Mesodermal cell (in vitro differentiated cells): Measurements from ENCODE around the gene B3GLCT. TPM values are rescaled to one million over a fixed set of nuclear protein-coding genes. Genes with fewer than 3 reads are reported as not detected.

ENCODE experiments used
- H3K27ac ChIP-seq: 2 replicates; pipeline ENCODE4 v1.7.0; 2013; ENCODE audit warnings: mild to moderate bottlenecking, low read depth, low read length, moderate library complexity; ENCODE audit not compliant: severe bottlenecking
- H3K36me3 ChIP-seq: 2 replicates; pipeline ENCODE4 v1.7.1; 2013; ENCODE audit warnings: mild to moderate bottlenecking, low read length, moderate library complexity; ENCODE audit not compliant: control insufficient read depth, insufficient read depth
- H3K4me1 ChIP-seq: one replicate; pipeline ENCODE4 v1.7.1; 2013; ENCODE audit warnings: mild to moderate bottlenecking, low read length; ENCODE audit not compliant: insufficient read depth, control insufficient read depth, poor library complexity, severe bottlenecking
- H3K4me3 ChIP-seq: 2 replicates; pipeline ENCODE4 v1.7.0; 2013; ENCODE audit warnings: low read length, control low read depth, mild to moderate bottlenecking; ENCODE audit not compliant: insufficient read depth, poor library complexity, severe bottlenecking; ENCODE audit errors: extremely low read depth
- H3K9me3 ChIP-seq: 2 replicates; pipeline ENCODE4 v1.7.1; 2013; ENCODE audit warnings: mild to moderate bottlenecking, low read length, moderate library complexity; ENCODE audit not compliant: control insufficient read depth
- WGBS, 2 experiments: methylation state at CpG; one replicate each; pipeline ENCODE4 v1.1.5; 2013; ENCODE audit warnings: missing lambda C conversion rate in 2 of 2; ENCODE audit not compliant: insufficient coverage in 2 of 2; 5-methylcytosine and 5-hydroxymethylcytosine counted together
- polyA plus RNA-seq, 2 experiments: library from polyadenylated mRNA; stranded (reverse); fragments of 50-300 nt; gene quantifications; one replicate each; pipeline ENCODE4 v1.2.3, GENCODE V29; 2013

Gene B3GLCT
- 10.9 TPM for polyA plus RNA-seq (2013, experiment 1 of 2)
- 10.6 TPM for polyA plus RNA-seq (2013, experiment 2 of 2)

- Histone ChIP-seq H3K36me3 (no peaks in the 10 kb centered on the region), H3K4me1 (peaks cover 4% of the 10 kb centered on the region), H3K4me3 (peak within 1 kb of the TSS; percentile 60), H3K27ac (peak within 1 kb of the TSS; percentile 94), H3K9me3 (no peaks in the 10 kb centered on the region)
- 0% methylated on average over 80 to 93 of the region's 126 CpGs for WGBS, 2 experiments
Measured at GRCh38 chr13:31199849-31200636, at the start of gene B3GLCT. Gene B3GLCT (plus strand): TSS chr13:31199975. CDS start chr13:31200085, 110 bp downstream.

DNA sequence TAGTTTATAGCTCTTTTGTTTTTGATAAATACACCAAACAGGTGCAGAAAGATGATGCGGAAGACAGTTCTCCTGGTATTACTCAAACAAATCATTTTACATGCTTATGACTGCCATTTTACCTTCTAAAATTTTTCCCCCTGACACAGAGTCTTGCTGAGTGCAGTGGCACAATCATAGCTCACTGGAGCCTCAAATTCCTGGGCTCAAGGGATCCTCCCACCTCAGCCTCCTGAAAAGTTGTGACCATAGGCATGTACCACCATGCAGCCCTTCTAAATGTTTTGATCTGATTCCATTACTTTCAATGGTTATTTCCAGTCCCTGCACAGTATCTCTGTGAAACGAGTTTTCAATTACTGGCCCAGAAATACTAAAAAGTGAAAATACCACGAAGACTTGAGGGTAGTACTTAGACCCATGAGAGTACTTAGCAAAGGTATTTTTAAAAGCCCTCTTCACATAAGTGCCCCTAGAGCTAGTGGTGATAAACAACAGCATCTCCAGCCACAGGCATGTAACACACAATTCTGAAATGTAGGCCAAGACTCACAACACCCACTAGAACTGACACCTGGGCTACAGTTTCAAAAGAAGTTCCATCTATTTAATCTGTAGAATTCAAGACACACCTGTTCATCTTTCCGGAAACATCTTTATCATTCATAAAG is 49.3 kb upstream of the B3GLCT start:
- Histone ChIP-seq H3K27ac (no peak overlapping the region), H3K36me3 (peaks cover 91% of the 10 kb centered on the region), H3K4me1 (no peaks in the 10 kb centered on the region), H3K4me3 (no peak overlapping the region), H3K9me3 (no peaks in the 10 kb centered on the region)
- 88 to 100% methylated on average over 2 to 3 of the region's 4 CpGs for WGBS, 2 experiments

GRCh38 chr13:31151837-31152236 is 47.9 kb upstream of the B3GLCT start:
- peaks cover 90% of the 10 kb centered on the region for H3K36me3 ChIP-seq
- H3K4me3 ChIP-seq, result no peak overlapping the region
- H3K4me1 ChIP-seq, result no peaks in the 10 kb centered on the region
- no peaks in the 10 kb centered on the region for H3K9me3 ChIP-seq
- WGBS, 2 experiments, result 93% methylated on average over 2 to 3 of the region's 3 CpGs
- no peak overlapping the region for H3K27ac ChIP-seq

DNA sequence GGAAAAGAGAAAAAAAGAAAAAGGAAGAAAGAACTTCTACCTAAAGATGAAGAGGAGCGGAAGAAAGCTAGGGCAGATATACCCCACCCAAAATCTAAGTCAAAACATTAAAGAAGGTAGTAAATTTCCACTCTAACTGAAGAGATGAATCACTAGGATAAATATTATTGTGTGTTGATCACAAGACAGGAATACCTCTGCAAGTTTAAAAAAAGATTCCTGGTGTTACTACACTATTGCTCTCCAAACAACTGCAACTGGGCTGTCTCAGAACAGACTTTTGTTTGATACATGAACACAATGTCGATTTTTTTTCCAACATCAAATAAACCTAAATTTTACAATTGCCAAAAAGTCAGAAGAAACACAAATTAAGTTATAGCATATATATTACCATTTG is 44.8 kb upstream of the B3GLCT start:
- peaks cover 76% of the 10 kb centered on the region for H3K36me3 ChIP-seq

DNA sequence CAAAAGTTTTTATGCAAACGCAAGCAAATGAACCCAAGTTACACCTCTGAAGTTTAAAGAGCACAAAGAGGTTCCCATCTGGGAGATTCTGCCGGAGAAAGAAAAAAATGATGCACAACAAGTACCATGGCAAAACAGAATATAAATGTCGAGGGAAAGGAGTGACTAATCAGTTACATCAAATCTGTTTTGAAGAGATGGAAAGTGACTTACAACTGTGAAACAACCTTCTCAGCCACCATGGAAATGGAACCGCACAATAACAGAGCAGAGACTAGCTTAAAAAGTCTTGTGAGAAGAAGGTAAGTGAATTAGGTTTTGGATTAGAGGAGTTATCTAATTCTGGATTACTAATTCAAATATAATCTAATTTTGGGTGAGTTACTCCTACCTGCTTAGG is 40.5 kb upstream of the B3GLCT start:
- H3K4me1 ChIP-seq, result peaks cover 8% of the 10 kb centered on the region
- H3K27ac ChIP-seq, result no peak overlapping the region
- 86 to 88% methylated on average over 1 to 2 of the region's 4 CpGs for WGBS, 2 experiments
- peaks cover 35% of the 10 kb centered on the region for H3K36me3 ChIP-seq
- no peaks in the 10 kb centered on the region for H3K9me3 ChIP-seq
- H3K4me3 ChIP-seq, result peak overlapping the region; percentile 98

More for the DNA sequence above, 44.8 kb upstream of the B3GLCT start:
- peaks cover 6% of the 10 kb centered on the region for H3K4me1 ChIP-seq
- no peak overlapping the region for H3K4me3 ChIP-seq
- WGBS, 2 experiments, result no CpG with 5 or more reads among the region's 2 CpGs
- no peaks in the 10 kb centered on the region for H3K9me3 ChIP-seq
- H3K27ac ChIP-seq, result no peak overlapping the region

GRCh38 chr13:31160857-31161556 is 38.8 kb upstream of the B3GLCT start:
- Histone ChIP-seq H3K4me1 (peaks cover 8% of the 10 kb centered on the region), H3K9me3 (no peaks in the 10 kb centered on the region), H3K36me3 (peaks cover 20% of the 10 kb centered on the region), H3K27ac (peak overlapping the region; percentile 92), H3K4me3 (peak overlapping the region; percentile 98)
- WGBS, 2 experiments, result 0% methylated on average over 39 to 47 of the region's 51 CpGs

- Histone ChIP-seq H3K4me3 (peak within 1 kb of the TSS; percentile 98), H3K27ac (peak within 1 kb of the TSS; percentile 92), H3K9me3 (no peaks in the 10 kb centered on the region), H3K4me1 (peaks cover 8% of the 10 kb centered on the region), H3K36me3 (peaks cover 15% of the 10 kb centered on the region)
- WGBS, 2 experiments, result 0% methylated on average over 51 to 53 of the region's 54 CpGs
Measured at GRCh38 chr13:31161557-31162150, 38.1 kb upstream of the B3GLCT start, which contains the start of gene HSPH1. Gene HSPH1 (minus strand): TSS chr13:31161904. CDS start chr13:31161582, 322 bp downstream.

GRCh38 chr13:31162151-31163008 is 37.4 kb upstream of the B3GLCT start:
- Histone ChIP-seq H3K4me3 (peak overlapping the region; percentile 98), H3K36me3 (peaks cover 13% of the 10 kb centered on the region), H3K4me1 (peaks cover 8% of the 10 kb centered on the region), H3K9me3 (no peaks in the 10 kb centered on the region), H3K27ac (peak overlapping the region; percentile 89)
- 5 to 10% methylated on average over 17 to 21 of the region's 34 CpGs for WGBS, 2 experiments

- Histone ChIP-seq H3K9me3 (no peaks in the 10 kb centered on the region), H3K36me3 (no peaks in the 10 kb centered on the region), H3K4me3 (no peak overlapping the region), H3K27ac (no peak overlapping the region), H3K4me1 (no peaks in the 10 kb centered on the region)
- WGBS, 2 experiments, result 88 to 90% methylated on average over 2 of the region's 3 CpGs
Measured at GRCh38 chr13:31166591-31166990, 33.2 kb upstream of the B3GLCT start.

DNA sequence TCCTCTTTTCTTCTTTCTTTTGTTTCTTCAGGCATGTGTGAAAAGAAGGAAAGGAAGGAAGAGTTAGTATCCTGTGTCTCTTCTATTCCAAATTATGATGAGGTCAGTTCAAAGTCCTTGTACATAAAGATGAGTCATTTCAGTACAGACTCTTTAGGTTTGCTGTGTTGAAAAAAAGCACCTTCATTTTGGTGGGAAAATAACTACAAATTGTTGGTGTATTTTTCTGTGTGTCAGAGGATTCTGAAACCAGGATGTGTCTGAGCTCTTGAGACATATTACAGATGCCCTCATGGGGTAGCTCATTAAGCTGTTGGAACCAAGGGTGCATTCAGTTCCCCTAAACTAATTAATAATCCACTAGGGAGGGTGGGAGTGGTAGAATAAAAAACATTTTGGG is 32.3 kb upstream of the B3GLCT start:
- Histone ChIP-seq H3K27ac (no peak overlapping the region), H3K4me1 (no peaks in the 10 kb centered on the region), H3K4me3 (no peak overlapping the region), H3K9me3 (no peaks in the 10 kb centered on the region), H3K36me3 (no peaks in the 10 kb centered on the region)
